Measurements from ENCODE around the gene MAPKBP1. TPM values are rescaled to one million over a fixed set of nuclear protein-coding genes. Genes with fewer than 3 reads are reported as not detected.

Gene MAPKBP1
- total RNA-seq, 1 donor from 2014 or later = 42.3 TPM

DNA sequence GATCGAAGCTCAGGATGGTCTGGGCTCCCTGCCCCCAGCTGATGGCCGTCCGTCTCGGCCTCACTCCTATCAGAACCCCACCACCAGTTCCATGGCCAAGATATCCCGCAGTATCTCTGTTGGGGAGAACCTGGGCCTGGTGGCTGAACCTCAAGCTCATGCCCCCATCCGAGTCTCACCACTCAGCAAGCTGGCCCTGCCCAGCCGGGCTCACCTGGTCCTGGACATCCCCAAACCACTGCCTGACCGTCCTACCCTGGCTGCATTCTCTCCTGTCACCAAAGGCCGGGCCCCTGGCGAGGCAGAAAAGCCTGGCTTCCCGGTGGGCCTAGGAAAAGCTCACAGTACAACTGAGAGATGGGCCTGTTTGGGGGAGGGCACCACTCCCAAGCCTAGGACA lies 49.2 kb downstream of the MAPKBP1 start:
- DNase-seq (no peak), ATAC-seq (ENCODE audit: low read depth) (no peak)
- Mint-ChIP-seq H3K27me3 (no peaks in the 10 kb centered on the region), H3K4me3 (no peak overlapping the region), H3K4me1 (peaks cover 7% of the 10 kb centered on the region), H3K36me3 (ENCODE audit: low read depth) (peaks cover 51% of the 10 kb centered on the region), H3K27ac (no peak overlapping the region), H3K9me3 (no peaks in the 10 kb centered on the region)
- intact Hi-C loops (cut with micrococcal nuclease) = no loop called here
- TF ChIP-seq, protein P1, sequence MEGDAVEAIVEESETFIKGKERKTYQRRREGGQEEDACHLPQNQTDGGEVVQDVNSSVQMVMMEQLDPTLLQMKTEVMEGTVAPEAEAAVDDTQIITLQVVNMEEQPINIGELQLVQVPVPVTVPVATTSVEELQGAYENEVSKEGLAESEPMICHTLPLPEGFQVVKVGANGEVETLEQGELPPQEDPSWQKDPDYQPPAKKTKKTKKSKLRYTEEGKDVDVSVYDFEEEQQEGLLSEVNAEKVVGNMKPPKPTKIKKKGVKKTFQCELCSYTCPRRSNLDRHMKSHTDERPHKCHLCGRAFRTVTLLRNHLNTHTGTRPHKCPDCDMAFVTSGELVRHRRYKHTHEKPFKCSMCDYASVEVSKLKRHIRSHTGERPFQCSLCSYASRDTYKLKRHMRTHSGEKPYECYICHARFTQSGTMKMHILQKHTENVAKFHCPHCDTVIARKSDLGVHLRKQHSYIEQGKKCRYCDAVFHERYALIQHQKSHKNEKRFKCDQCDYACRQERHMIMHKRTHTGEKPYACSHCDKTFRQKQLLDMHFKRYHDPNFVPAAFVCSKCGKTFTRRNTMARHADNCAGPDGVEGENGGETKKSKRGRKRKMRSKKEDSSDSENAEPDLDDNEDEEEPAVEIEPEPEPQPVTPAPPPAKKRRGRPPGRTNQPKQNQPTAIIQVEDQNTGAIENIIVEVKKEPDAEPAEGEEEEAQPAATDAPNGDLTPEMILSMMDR (IDR thresholded peaks at IDR 0.05) = no peak
- ChIA-PET CTCF (interaction anchor here (1.5 kb wide), 1 partner anchor 81 kb away, joined by 4 read pairs; no protein-coding TSS in a partner anchor), POLR2A (no interaction called here)

DNA sequence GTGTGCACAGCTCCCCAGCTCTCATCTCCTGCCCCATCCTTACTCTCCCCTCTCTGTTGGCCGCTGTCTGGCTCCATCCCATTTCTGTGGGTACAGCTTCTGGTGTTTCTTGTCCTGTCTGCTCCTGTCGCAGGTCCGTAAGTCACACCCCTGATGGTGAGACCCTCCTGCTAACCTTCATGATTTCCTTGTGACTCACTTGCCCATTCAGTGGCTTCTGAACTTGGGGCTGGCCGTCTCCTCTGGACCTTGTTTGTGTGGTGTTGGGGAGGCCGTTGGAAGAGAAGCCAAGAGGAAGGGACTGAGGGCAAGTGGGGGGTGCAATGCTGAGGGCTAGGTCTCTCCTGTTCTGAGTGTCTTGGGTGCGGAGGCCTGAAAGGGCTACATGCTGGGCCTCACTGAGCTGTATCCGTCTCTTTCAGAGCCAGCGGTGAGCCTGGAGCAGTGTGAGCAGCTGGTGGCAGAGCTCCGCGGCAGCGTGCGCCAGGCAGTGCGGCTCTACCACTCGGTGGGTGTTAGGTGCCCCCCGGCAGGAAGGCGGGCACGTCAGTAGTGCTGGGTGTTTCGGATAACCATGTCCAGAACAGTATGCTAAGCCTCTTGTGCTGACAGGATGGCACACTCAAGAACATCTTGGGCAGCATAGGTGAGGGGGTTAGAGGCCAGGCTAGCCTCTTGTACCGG lies 49.9 kb downstream of the MAPKBP1 start:
- DNase-seq (no peak), ATAC-seq (ENCODE audit: low read depth) (no peak)
- CTCF ChIA-PET = interaction anchor here (1.5 kb wide), 1 partner anchor 81 kb away, joined by 4 read pairs; no protein-coding TSS in a partner anchor
- intact Hi-C loops (cut with micrococcal nuclease) = no loop called here
- no peaks in the 10 kb centered on the region for H3K9me3 Mint-ChIP-seq
- H3K4me3 Mint-ChIP-seq = no peak overlapping the region
- H3K36me3 Mint-ChIP-seq (ENCODE audit: low read depth) = peaks cover 45% of the 10 kb centered on the region
- POLR2A ChIA-PET = interaction anchor here (0.6 kb wide), 1 partner anchor 618 kb away, joined by 8 read pairs; no protein-coding TSS in a partner anchor
- H3K27ac Mint-ChIP-seq = no peak overlapping the region
- H3K4me1 Mint-ChIP-seq = peaks cover 13% of the 10 kb centered on the region
- TF ChIP-seq, protein P1 (IDR thresholded peaks at IDR 0.05) = no peak
- H3K27me3 Mint-ChIP-seq = no peaks in the 10 kb centered on the region

DNA sequence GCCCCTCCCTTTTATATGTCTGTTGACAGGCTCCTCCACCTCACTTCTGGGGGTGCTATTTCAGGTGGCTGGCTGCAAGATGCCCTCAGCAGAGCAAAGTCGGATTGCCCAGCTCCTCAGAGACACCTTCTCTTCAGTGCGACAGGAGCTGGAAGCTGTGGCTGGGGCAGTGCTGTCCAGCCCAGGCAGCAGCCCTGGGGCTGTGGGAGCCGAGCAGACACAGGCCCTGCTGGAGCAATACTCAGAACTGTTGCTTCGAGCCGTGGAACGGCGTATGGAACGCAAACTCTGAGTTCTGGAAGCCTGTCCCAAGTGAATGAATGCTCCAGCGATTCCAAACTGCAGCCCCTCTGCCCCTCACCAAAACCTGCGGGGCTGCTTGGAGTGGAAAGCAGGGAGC lies 50.9 kb downstream of the MAPKBP1 start:
- POLR2A ChIA-PET = no interaction called here
- no peak for DNase-seq

DNA sequence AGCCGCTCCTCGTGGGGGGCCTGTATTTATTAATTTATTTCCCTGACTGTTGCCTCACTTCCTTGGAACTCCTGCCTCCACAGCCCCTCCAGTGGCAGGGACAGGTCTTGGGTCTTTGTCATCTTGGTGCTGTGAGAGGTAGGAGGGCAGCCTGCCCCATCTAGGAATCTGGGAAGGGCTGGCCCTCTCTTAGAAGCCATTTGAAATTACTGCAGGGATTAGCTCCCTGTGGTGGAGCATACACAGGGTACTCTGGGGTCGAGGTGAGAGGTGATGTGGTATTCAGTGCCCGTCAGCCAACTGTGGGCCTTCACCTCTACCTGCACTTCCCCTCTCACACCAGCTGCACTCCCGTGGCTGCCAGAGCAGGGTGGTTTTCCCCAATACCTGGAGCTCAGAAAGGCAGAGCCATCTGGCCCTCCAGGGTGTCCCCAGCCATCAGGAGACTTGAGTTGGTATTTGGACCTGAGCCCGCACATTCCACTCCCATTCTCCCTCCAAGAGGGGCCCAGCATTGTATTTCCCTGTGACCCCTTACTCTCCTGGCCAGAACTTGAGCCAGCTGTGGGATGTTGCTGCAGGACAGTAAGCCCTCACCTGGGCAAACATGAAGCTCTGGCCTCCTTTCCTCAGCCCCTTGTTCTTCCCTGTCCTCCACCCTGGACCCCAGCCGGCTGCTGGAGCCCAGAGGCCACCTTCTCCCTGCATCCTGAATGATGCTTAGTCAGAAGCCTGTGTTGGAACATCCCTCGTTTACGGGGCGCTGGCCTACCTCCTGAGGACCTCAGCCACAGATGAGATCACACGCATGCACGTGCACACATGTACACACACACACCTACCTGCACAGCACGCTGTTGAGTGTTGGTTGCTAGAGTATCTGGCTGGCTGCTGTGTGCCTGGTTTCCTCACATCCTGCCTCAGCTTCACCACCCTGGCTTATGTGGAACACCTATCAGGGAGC lies 51.6 kb downstream of the MAPKBP1 start:
- no peak for ATAC-seq (ENCODE audit: low read depth)
- no peak for DNase-seq
- intact Hi-C loops (cut with micrococcal nuclease) = no loop called here
- CTCF ChIA-PET = interaction anchor here (1.4 kb wide), 1 partner anchor 14 kb away, joined by 5 read pairs; no protein-coding TSS in a partner anchor
- H3K4me3 Mint-ChIP-seq = peak overlapping the region; percentile 73
- no peaks in the 10 kb centered on the region for H3K27me3 Mint-ChIP-seq
- POLR2A ChIA-PET = no interaction called here
- H3K27ac Mint-ChIP-seq = no peak overlapping the region
- H3K9me3 Mint-ChIP-seq = no peaks in the 10 kb centered on the region
- peaks cover 30% of the 10 kb centered on the region for H3K36me3 Mint-ChIP-seq (ENCODE audit: low read depth)
- TF ChIP-seq, protein P1 (IDR thresholded peaks at IDR 0.05) = no peak
- H3K4me1 Mint-ChIP-seq = peaks cover 13% of the 10 kb centered on the region

More for the DNA sequence above, 50.9 kb downstream of the MAPKBP1 start:
- TF ChIP-seq, protein P1 (IDR thresholded peaks at IDR 0.05) = no peak
- Mint-ChIP-seq H3K27me3 (no peaks in the 10 kb centered on the region), H3K36me3 (ENCODE audit: low read depth) (peaks cover 35% of the 10 kb centered on the region), H3K4me1 (peaks cover 13% of the 10 kb centered on the region), H3K4me3 (no peak overlapping the region), H3K27ac (no peak overlapping the region), H3K9me3 (no peaks in the 10 kb centered on the region)
- intact Hi-C loops (cut with micrococcal nuclease) = no loop called here
- ATAC-seq (ENCODE audit: low read depth) = no peak
- CTCF ChIA-PET = no interaction called here

All from activated B cell treated with CpG ODN at 0.5 μM for 24 hours (primary cell).